K562 (cell line): ENCODE data around the gene GIT2. TPM values are rescaled to one million over a fixed set of nuclear protein-coding genes. Genes with fewer than 3 reads are reported as not detected.

ENCODE experiments used
- ATAC-seq: fragments of 200-7000 bp; cut with Tn5 transposase; 3 replicates; pipeline ENCODE4 v1.9.1; 2020; ENCODE audit warnings: moderate library complexity
- BruUV-seq: library from RNA; stranded (reverse); fragments of 400-500 nt; replicated peaks from 2 replicates; lab custom pipeline; 2021; lab: Mats Ljungman, UMichigan
- CTCF ChIA-PET: fragments of 300-600 bp; formaldehyde crosslinking; extraction: SDS; loops from one replicate; lab custom pipeline; 2021; ENCODE audit warnings: low intra/inter-chr PET ratio; lab: Yijun Ruan, JAX
- POLR2A ChIA-PET: fragments of 300-600, 350-650 bp; sonication (Branson Sonifier 250); formaldehyde crosslinking; extraction: SDS; loops from one replicate; lab custom pipeline; 2021; ENCODE audit warnings: antibody characterized with exemption, inconsistent platforms; lab: Yijun Ruan, JAX
- DNase-seq, 4 experiments: peaks; one replicate each; pipeline versions ENCODE4 v3.0.0 to v3.0.0-alpha.2; 2011 to 2018; ENCODE audit warnings: low spot score in 3 of 4, mixed read lengths in 3 of 4; ENCODE audit errors: extremely low read depth in 1 of 4
- FAIRE-seq: peaks from 2 replicates; lab custom pipeline; 2011; peaks lifted over from hg19 to GRCh38; lab: Jason Lieb, UNC
- H2AFZ ChIP-seq: 2 replicates; pipeline ENCODE4 v1.6.0; 2011; ENCODE audit warnings: low read depth, low read length, control low read depth, inconsistent platforms
- H3K27ac ChIP-seq: fragments of 200-600 bp; 3 replicates; pipeline ENCODE4 v1.8.0; 2011; ENCODE audit warnings: low read depth, mild to moderate bottlenecking, control low read depth, inconsistent platforms, low read length, moderate library complexity, mixed read lengths; ENCODE audit errors: extremely low read depth
- H3K27me3 ChIP-seq, 2 experiments: fragments of 300-600 bp in 1 of 2; 2 replicates in 1 of 2; 3 replicates in 1 of 2; pipeline versions ENCODE4 v1.6.0 to v1.8.0; 2011; ENCODE audit warnings: inconsistent platforms in 2 of 2, low read length in 2 of 2, mild to moderate bottlenecking in 1 of 2, mixed read lengths in 1 of 2, moderate library complexity in 1 of 2; ENCODE audit not compliant: control insufficient read depth in 2 of 2, insufficient read depth in 2 of 2
- H3K36me3 ChIP-seq: fragments of 300-600 bp; 3 replicates; pipeline ENCODE4 v1.8.0; 2011; ENCODE audit warnings: mild to moderate bottlenecking, low read length, inconsistent platforms; ENCODE audit not compliant: control insufficient read depth, insufficient read depth
- H3K4me1 ChIP-seq, 2 experiments: fragments of 200-600 bp in 1 of 2; replicated peaks in 1 of 2; 2 replicates in 1 of 2; 3 replicates in 1 of 2; pipeline versions ENCODE4 v1.5.1 to v1.8.0; 2011; ENCODE audit warnings: inconsistent platforms in 2 of 2, low read length in 2 of 2, mild to moderate bottlenecking in 1 of 2, mixed read lengths in 1 of 2, moderate library complexity in 1 of 2; ENCODE audit not compliant: control insufficient read depth in 2 of 2, insufficient read depth in 2 of 2
- H3K4me2 ChIP-seq: 2 replicates; pipeline ENCODE4 v1.6.1; 2011; ENCODE audit warnings: low read length, control low read depth, inconsistent platforms, mixed read lengths; ENCODE audit not compliant: insufficient read depth
- H3K4me3 ChIP-seq: fragments of 200-600 bp; sonication (generic), shearing (Covaris generic); 2 replicates; pipeline ENCODE4 v1.5.1; 2016; ENCODE audit warnings: control low read depth, inconsistent platforms
- H3K79me2 ChIP-seq: fragments of 200-600 bp; 3 replicates; pipeline ENCODE4 v1.8.0; 2011; ENCODE audit warnings: low read length, inconsistent platforms; ENCODE audit not compliant: control insufficient read depth, insufficient read depth
- H3K9ac ChIP-seq, 2 experiments: 2 replicates each; pipeline versions ENCODE4 v1.6.0 to v1.6.1; 2011; ENCODE audit warnings: low read depth in 2 of 2, low read length in 2 of 2, control low read depth in 1 of 2, inconsistent platforms in 1 of 2, mild to moderate bottlenecking in 1 of 2, mixed read lengths in 1 of 2; ENCODE audit not compliant: insufficient read depth in 1 of 2
- H3K9me1 ChIP-seq: one replicate; pipeline ENCODE4 v1.6.0; 2011; ENCODE audit warnings: inconsistent platforms, mild to moderate bottlenecking, low read length, moderate library complexity; ENCODE audit not compliant: control insufficient read depth, insufficient read depth
- H3K9me3 ChIP-seq: replicated peaks from 2 replicates; pipeline ENCODE4 v1.5.1; 2011; ENCODE audit warnings: low read depth, low read length, inconsistent platforms; ENCODE audit not compliant: control insufficient read depth, insufficient read depth
- H4K20me1 ChIP-seq: replicated peaks from 2 replicates; pipeline ENCODE4 v1.6.1; 2011; ENCODE audit warnings: low read length, inconsistent platforms, mixed read lengths; ENCODE audit not compliant: control insufficient read depth, insufficient read depth
- ATF2 ChIP-seq: sonication (generic); formaldehyde crosslinking; IDR thresholded peaks from 2 replicates; pipeline ENCODE4 v1.8.1; 2022; ENCODE audit warnings: missing genetic modification reagents
- CEBPG ChIP-seq, 3 experiments: fragments of 200-800 bp in 1 of 3; sonication (Bioruptor generic) in 1 of 3; sonication (generic) in 1 of 3; formaldehyde crosslinking in 1 of 3; IDR thresholded peaks in 2 of 3; conservative IDR thresholded peaks in 1 of 3; 2 replicates each; pipeline versions ENCODE4 v1.6.1 to v1.8.0; 2016 to 2022; ENCODE audit warnings: missing compliant biosample characterization in 2 of 3, missing genetic modification characterization in 2 of 3, mild to moderate bottlenecking in 1 of 3, missing genetic modification reagents in 1 of 3
- CREB1 ChIP-seq, 2 experiments: sonication (generic) in 1 of 2; formaldehyde crosslinking in 1 of 2; IDR thresholded peaks; 2 replicates each; pipeline versions ENCODE4 v1.6.1 to v1.8.0; 2012 to 2022; ENCODE audit warnings: inconsistent platforms in 1 of 2, mild to moderate bottlenecking in 1 of 2, missing genetic modification reagents in 1 of 2, moderate library complexity in 1 of 2
- FOXK1 ChIP-seq: sonication (generic); formaldehyde crosslinking; IDR thresholded peaks from 2 replicates; pipeline ENCODE4 v1.8.0; 2022; ENCODE audit warnings: missing genetic modification reagents, mild to moderate bottlenecking, borderline replicate concordance
- GTF3C2 ChIP-seq: IDR thresholded peaks from 3 replicates; pipeline ENCODE4 v1.6.1; 2011; ENCODE audit warnings: borderline replicate concordance, mild to moderate bottlenecking, moderate library complexity; ENCODE audit not compliant: insufficient read length; ENCODE audit errors: extremely low read depth
- HNRNPK ChIP-seq: fragments of 200-400 bp; formaldehyde crosslinking; IDR thresholded peaks from one replicate; pipeline ENCODE4 v1.6.1; 2018; ENCODE audit warnings: mild to moderate bottlenecking, low read depth, low read length; ENCODE audit not compliant: poor library complexity, severe bottlenecking
- NKRF ChIP-seq: fragments of 450-650 bp; IDR thresholded peaks from 2 replicates; pipeline ENCODE4 v1.6.1; 2016; ENCODE audit warnings: borderline replicate concordance
- U2AF1 ChIP-seq: fragments of 200-400 bp; formaldehyde crosslinking; optimal IDR thresholded peaks from 2 replicates; pipeline ENCODE3; 2017; ENCODE audit warnings: mild to moderate bottlenecking, low read depth, low read length, moderate library complexity
- ZNF707 ChIP-seq: fragments of 250-450 bp; sonication (Bioruptor Pico); conservative IDR thresholded peaks from 2 replicates; pipeline ENCODE4 v1.8.0; 2022; ENCODE audit warnings: inconsistent platforms, mild to moderate bottlenecking, moderate library complexity
- WGBS: fragments of 100-300 bp; shearing (Covaris generic); methylation state at CpG from one replicate; pipeline ENCODE4 v1.1.6; 2016; ENCODE audit warnings: low coverage, mixed read lengths; ENCODE audit not compliant: insufficient coverage; ENCODE audit errors: missing lambda C conversion rate; 5-methylcytosine and 5-hydroxymethylcytosine counted together
- in situ Hi-C: fragments of 300-500 bp; cut with MboI; formaldehyde crosslinking; loops from 4 replicates; pipeline ENCODE4 v1.15.0; 2018; ENCODE audit warnings: inconsistent platforms, mixed read lengths
- intact Hi-C: fragments of 100-400 bp; cut with micrococcal nuclease; formaldehyde crosslinking; loops from 2 replicates; pipeline ENCODE4 v1.14.2; 2022
- polyA plus RNA-seq, 8 experiments: library from polyadenylated mRNA; depleted of rRNA in 4 of 8; stranded (reverse) in 5 of 8; unstranded in 3 of 8; fragments of >200 nt; fragmentation: Nextera tagmentation in 2 of 8; fragmentation: Illumina TruSeq in 1 of 8; extraction: Ambion mirVana in 2 of 8; extraction: Trizol in 1 of 8; gene quantifications; 2 replicates each; pipeline versions ENCODE4 v1.2.1 to v1.2.3, GENCODE V29; 2011 to 2014; ENCODE audit warnings: inconsistent platforms in 1 of 8, missing spikeins in 1 of 8
- total RNA-seq, 7 experiments: library from RNA; depleted of rRNA in 6 of 7; stranded (reverse); fragments of >200 nt in 6 of 7; fragmentation: Illumina TruSeq in 2 of 7; extraction: Trizol in 2 of 7; gene quantifications; 2 replicates each; pipeline versions ENCODE4 v1.2.1 to v1.2.3, GENCODE V29; 2011 to 2021; ENCODE audit warnings: low replicate concordance in 1 of 7

Gene GIT2
- total and polyA plus RNA-seq, 9 of the 15 experiments (the other 6 are each of a cell fraction or from before 2014, with no cell fraction given): 4.0 to 30.4 (median 23.5) TPM

- Histone ChIP-seq H3K9ac (no peak overlapping the region), H3K79me2 (no peaks in the 10 kb centered on the region), H3K9me3 (no peaks in the 10 kb centered on the region), H3K4me2 (no peak overlapping the region), H3K27me3 (no peaks in the 10 kb centered on the region), H2AFZ (no peak overlapping the region), H4K20me1 (no peaks in the 10 kb centered on the region), H3K4me1 (no peaks in the 10 kb centered on the region), H3K36me3 (peaks cover 34% of the 10 kb centered on the region; the same call in 2 of the 3 replicates), H3K27ac (no peak overlapping the region), H3K4me3 (no peak overlapping the region), H3K9me1 (no peaks in the 10 kb centered on the region)
- in situ Hi-C loops (no loop called here), intact Hi-C loops (no loop called here)
- no TSS peak for BruUV-seq
- TF ChIP-seq CEBPG (CRISPR knock-in tag; IDR thresholded peaks at IDR 0.05) (no peak), CEBPG (tag; conservative IDR thresholded peaks at IDR 0.05 in 1 of 2, IDR thresholded peaks at IDR 0.05 in 1 of 2) (no peak), ZNF707 (CRISPR knock-in tag) (no peak), HNRNPK (no peak), NKRF (no peak), U2AF1 (no peak), GTF3C2 (no peak), FOXK1 (no peak), CREB1 (IDR thresholded peaks at IDR 0.05) (no peak), CREB1 (CRISPR knock-in tag; IDR thresholded peaks at IDR 0.05) (no peak), ATF2 (CRISPR knock-in tag) (no peak)
- ChIA-PET CTCF (no interaction called here), POLR2A (no interaction called here)
- FAIRE-seq (no peak), ATAC-seq (no peak), DNase-seq (no peak)
- WGBS: 100% methylated on average over 7 of the region's 7 CpGs
Measured at GRCh38 chr12:109938947-109939346, 57.2 kb downstream of the GIT2 start.
